IMR-90 (cell line): ENCODE measurements around the gene MTAP. TPM values are rescaled to one million over a fixed set of nuclear protein-coding genes. Genes with fewer than 3 reads are reported as not detected.

Source experiments
- ATAC-seq: fragments of 200-7000 bp; cut with Tn5 transposase; 2 replicates; pipeline ENCODE4 v1.9.1; 2020; ENCODE audit warnings: low read depth, mild to moderate bottlenecking, moderate library complexity
- BruUV-seq: library from RNA; stranded (reverse); fragments of 400-500 nt; replicated peaks from 2 replicates; lab custom pipeline; 2021; lab: Mats Ljungman, UMichigan
- CTCF ChIA-PET: fragments of 300-600 bp; formaldehyde crosslinking; extraction: SDS; loops from one replicate; lab custom pipeline; 2021; ENCODE audit warnings: antibody characterized with exemption; lab: Yijun Ruan, JAX
- POLR2A ChIA-PET: fragments of 300-600 bp; sonication (Branson Sonifier 250); formaldehyde crosslinking; loops from one replicate; lab custom pipeline; 2022; ENCODE audit warnings: antibody characterized with exemption; ENCODE audit not compliant: unreplicated experiment; lab: Charles Lee
- DNase-seq: peaks from one replicate; pipeline ENCODE4 v3.0.0; 2013
- H2AFZ ChIP-seq: replicated peaks from 2 replicates; pipeline ENCODE3; 2013; ENCODE audit warnings: low read length, mild to moderate bottlenecking; ENCODE audit not compliant: poor library complexity
- H2AK5ac ChIP-seq: 2 replicates; pipeline ENCODE4 v1.6.1; 2013; ENCODE audit warnings: low read depth, low read length, inconsistent platforms
- H2AK9ac ChIP-seq: replicated peaks from 2 replicates; pipeline ENCODE3; 2013; ENCODE audit warnings: mild to moderate bottlenecking, low read depth, low read length, moderate library complexity; ENCODE audit not compliant: poor library complexity
- H2BK120ac ChIP-seq: 2 replicates; pipeline ENCODE4 v1.6.1; 2013; ENCODE audit warnings: low read depth, low read length, inconsistent platforms
- H2BK15ac ChIP-seq: 3 replicates; pipeline ENCODE4 v1.6.1; 2013; ENCODE audit warnings: low read depth, low read length, inconsistent platforms
- H2BK20ac ChIP-seq: 2 replicates; pipeline ENCODE4 v1.6.1; 2013; ENCODE audit warnings: low read depth, mild to moderate bottlenecking, inconsistent platforms, low read length, moderate library complexity
- H2BK5ac ChIP-seq: 2 replicates; pipeline ENCODE4 v1.6.1; 2013; ENCODE audit warnings: mild to moderate bottlenecking, low read depth, low read length, inconsistent platforms; ENCODE audit not compliant: poor library complexity, severe bottlenecking
- H3K14ac ChIP-seq: replicated peaks from 2 replicates; pipeline ENCODE4 v1.6.1; 2013; ENCODE audit warnings: low read depth, low read length, inconsistent platforms
- H3K18ac ChIP-seq: 2 replicates; pipeline ENCODE4 v1.6.1; 2013; ENCODE audit warnings: low read depth, low read length, control low read depth
- H3K23ac ChIP-seq: 2 replicates; pipeline ENCODE4 v1.6.1; 2013; ENCODE audit warnings: low read depth, low read length, inconsistent platforms
- H3K27ac ChIP-seq: 2 replicates; pipeline ENCODE4 v1.5.1; 2013; ENCODE audit warnings: mild to moderate bottlenecking, control low read depth, low read length; ENCODE audit not compliant: insufficient read depth
- H3K27me3 ChIP-seq: 2 replicates; pipeline ENCODE4 v1.6.1; 2013; ENCODE audit warnings: low read length; ENCODE audit not compliant: control insufficient read depth, insufficient read depth
- H3K36me3 ChIP-seq: 2 replicates; pipeline ENCODE4 v1.6.1; 2013; ENCODE audit warnings: low read length, mixed read lengths; ENCODE audit not compliant: control insufficient read depth, insufficient read depth
- H3K4ac ChIP-seq: 2 replicates; pipeline ENCODE4 v1.6.1; 2013; ENCODE audit warnings: low read depth, low read length, inconsistent platforms
- H3K4me1 ChIP-seq: 2 replicates; pipeline ENCODE4 v1.6.1; 2013; ENCODE audit warnings: low read length, mixed read lengths; ENCODE audit not compliant: control insufficient read depth, insufficient read depth
- H3K4me2 ChIP-seq: 2 replicates; pipeline ENCODE4 v1.6.1; 2013; ENCODE audit warnings: low read depth, mild to moderate bottlenecking, control low read depth, low read length, moderate library complexity
- H3K4me3 ChIP-seq: 2 replicates; pipeline ENCODE4 v1.5.1; 2013; ENCODE audit warnings: low read depth, mild to moderate bottlenecking, control low read depth, low read length, moderate library complexity; ENCODE audit not compliant: insufficient read depth
- H3K56ac ChIP-seq: 2 replicates; pipeline ENCODE4 v1.6.1; 2013; ENCODE audit warnings: low read length, inconsistent platforms; ENCODE audit not compliant: insufficient read depth; ENCODE audit errors: extremely low read depth
- H3K79me1 ChIP-seq, 2 experiments: 2 replicates each; pipeline ENCODE4 v1.6.1; 2013; ENCODE audit warnings: low read length in 2 of 2, inconsistent platforms in 1 of 2, low read depth in 1 of 2
- H3K9ac ChIP-seq: 2 replicates; pipeline ENCODE4 v1.6.1; 2013; ENCODE audit warnings: low read depth, low read length, control low read depth
- H3K9me1 ChIP-seq: 2 replicates; pipeline ENCODE4 v1.6.1; 2013; ENCODE audit warnings: low read length, inconsistent platforms; ENCODE audit not compliant: insufficient read depth
- H3K9me3 ChIP-seq: 2 replicates; pipeline ENCODE4 v1.6.1; 2013; ENCODE audit warnings: low read length; ENCODE audit not compliant: control insufficient read depth, insufficient read depth
- H4K20me1 ChIP-seq: 2 replicates; pipeline ENCODE4 v1.6.1; 2013; ENCODE audit warnings: low read length, inconsistent platforms; ENCODE audit not compliant: insufficient read depth
- H4K5ac ChIP-seq: 2 replicates; pipeline ENCODE4 v1.6.1; 2013; ENCODE audit warnings: mild to moderate bottlenecking, low read depth, low read length, control low read depth
- H4K8ac ChIP-seq, 2 experiments: 2 replicates each; pipeline ENCODE4 v1.6.1; 2013; ENCODE audit warnings: low read depth in 2 of 2, low read length in 2 of 2, control low read depth in 1 of 2, inconsistent platforms in 1 of 2
- H4K91ac ChIP-seq: 2 replicates; pipeline ENCODE4 v1.6.1; 2013; ENCODE audit warnings: low read depth, low read length, inconsistent platforms; ENCODE audit not compliant: insufficient read depth
- BHLHE40 ChIP-seq: fragments of 150-350 bp; IDR thresholded peaks from 2 replicates; pipeline ENCODE4 v1.6.1; 2016; ENCODE audit warnings: mild to moderate bottlenecking, low read depth, low read length
- MAFK ChIP-seq: IDR thresholded peaks from 2 replicates; pipeline ENCODE4 v1.6.1; 2012; ENCODE audit warnings: low read depth, low read length, improper control_type of control experiment
- RAD21 ChIP-seq: IDR thresholded peaks from 2 replicates; pipeline ENCODE4 v1.6.1; 2012; ENCODE audit warnings: low read length, improper control_type of control experiment
- RFX5 ChIP-seq: IDR thresholded peaks from 2 replicates; pipeline ENCODE4 v1.8.0; 2012; ENCODE audit warnings: low read depth, mild to moderate bottlenecking, low read length, moderate library complexity
- SMC3 ChIP-seq: fragments of 150-350 bp; IDR thresholded peaks from 2 replicates; pipeline ENCODE4 v1.6.1; 2016; ENCODE audit warnings: low read depth, mild to moderate bottlenecking, antibody characterized with exemption, low read length, moderate library complexity
- WGBS, 2 experiments: methylation state at CpG; one replicate each; pipeline versions ENCODE4 v1.1.5 to v1.1.7; 2013; ENCODE audit warnings: missing lambda C conversion rate in 2 of 2; ENCODE audit not compliant: insufficient read length in 1 of 2; ENCODE audit errors: extremely low coverage in 2 of 2; 5-methylcytosine and 5-hydroxymethylcytosine counted together
- dilution Hi-C: fragments of 300-500 bp; cut with HindIII; formaldehyde crosslinking; loops from one replicate; pipeline ENCODE4 v1.14.3; 2018; ENCODE audit warnings: low sequenced_read_pairs; ENCODE audit not compliant: unreplicated experiment
- in situ Hi-C: fragments of 300-500 bp; cut with MboI; formaldehyde crosslinking; loops from 3 replicates; pipeline ENCODE4 v1.14.3; 2019; ENCODE audit warnings: low sequenced_read_pairs, inconsistent platforms, mixed read lengths
- intact Hi-C: fragments of 100-400 bp; cut with micrococcal nuclease; formaldehyde crosslinking; loops from 2 replicates; pipeline ENCODE4 v1.10.0; 2022
- polyA plus RNA-seq, 3 experiments: library from polyadenylated mRNA; depleted of rRNA; stranded (reverse); fragments of >200 nt; gene quantifications; 2 replicates each; pipeline ENCODE4 v1.2.3, GENCODE V29; 2012; ENCODE audit warnings: low replicate concordance in 1 of 3
- total RNA-seq: library from RNA; depleted of rRNA; stranded (reverse); fragments of >200 nt; gene quantifications from 2 replicates; pipeline ENCODE4 v1.2.3, GENCODE V29; 2012
- TF ChIP-seq, protein P1 (sequence below): fragments of 150-350 bp; IDR thresholded peaks from 2 replicates; pipeline ENCODE4 v1.6.1; 2017; ENCODE audit warnings: mild to moderate bottlenecking, antibody characterized with exemption, low read length, low read depth

MTAP gene
- total and polyA plus RNA-seq, 2 of the 4 experiments (the other 2 are of a cell fraction), result 15.7 to 50.9 TPM

DNA sequence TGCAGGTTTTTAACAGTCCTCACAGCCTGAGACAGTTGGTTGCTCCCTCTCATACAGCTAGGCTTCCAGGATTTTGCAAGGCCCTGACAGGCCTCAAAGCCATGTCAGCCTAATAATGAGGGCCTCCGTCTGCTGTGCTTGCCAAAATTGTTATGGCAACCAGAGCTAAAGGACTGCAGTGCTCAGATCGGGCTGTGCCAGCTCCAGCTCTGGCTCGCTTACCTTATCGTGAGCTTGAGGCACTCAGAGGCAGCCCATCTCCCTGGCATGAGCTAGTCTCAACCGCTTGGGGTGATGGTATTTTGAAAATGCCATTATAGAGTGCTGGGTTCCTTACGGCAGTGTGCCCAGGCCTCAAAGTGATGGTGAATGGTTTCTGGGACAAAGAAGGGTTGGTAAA lies 8.4 kb downstream of the MTAP start:
- H3K4ac ChIP-seq, result no peak overlapping the region
- no peaks in the 10 kb centered on the region for H3K27me3 ChIP-seq
- H3K79me1 ChIP-seq, result peaks cover 33 to 59% of the 10 kb centered on the region in 2 experiments; a peak in 3 of 4 replicates
- WGBS, 2 experiments, result no CpG with 5 or more reads among the region's 6 CpGs
- in situ Hi-C loops (loop anchor here (5.0 to 25.0 kb wide), 4 partner anchors 154 to 636 kb away; partner anchors contain the start of gene DMRTA1), dilution Hi-C loops (no loop called here), intact Hi-C loops (loop anchor here (5.0 kb wide), 1 partner anchor 496 kb away; no protein-coding TSS in a partner anchor)
- no TSS peak for BruUV-seq
- H3K9me1 ChIP-seq, result 0 out of 2 replicates have a peak, but pooled peaks cover 6% of the 10 kb centered on the region
- no peak overlapping the region for H3K27ac ChIP-seq
- H3K14ac ChIP-seq, result no peak overlapping the region
- TF ChIP-seq BHLHE40 (no peak), MAFK (no peak), RFX5 (no peak), SMC3 (no peak), RAD21 (no peak)
- TF ChIP-seq, protein P1, sequence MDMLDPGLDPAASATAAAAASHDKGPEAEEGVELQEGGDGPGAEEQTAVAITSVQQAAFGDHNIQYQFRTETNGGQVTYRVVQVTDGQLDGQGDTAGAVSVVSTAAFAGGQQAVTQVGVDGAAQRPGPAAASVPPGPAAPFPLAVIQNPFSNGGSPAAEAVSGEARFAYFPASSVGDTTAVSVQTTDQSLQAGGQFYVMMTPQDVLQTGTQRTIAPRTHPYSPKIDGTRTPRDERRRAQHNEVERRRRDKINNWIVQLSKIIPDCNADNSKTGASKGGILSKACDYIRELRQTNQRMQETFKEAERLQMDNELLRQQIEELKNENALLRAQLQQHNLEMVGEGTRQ, result no peak
- no peak overlapping the region for H3K4me3 ChIP-seq
- no peak overlapping the region for H2BK5ac ChIP-seq
- no peak overlapping the region for H2BK20ac ChIP-seq
- H3K9ac ChIP-seq, result no peak overlapping the region
- 0 out of 2 replicates have a peak, but pooled peaks cover 2% of the 10 kb centered on the region for H3K4me1 ChIP-seq
- no peak overlapping the region for H2AFZ ChIP-seq
- H3K56ac ChIP-seq, result no peak overlapping the region
- no peak overlapping the region for H4K91ac ChIP-seq
- ATAC-seq, result no peak
- DNase-seq, result no peak
- no peak overlapping the region for H2BK120ac ChIP-seq
- no peak overlapping the region for H2AK5ac ChIP-seq
- H3K18ac ChIP-seq, result no peak overlapping the region
- H4K8ac ChIP-seq, result no peak overlapping the region
- H4K5ac ChIP-seq, result no peak overlapping the region
- no peak overlapping the region for H2BK15ac ChIP-seq
- H4K20me1 ChIP-seq, result peaks cover 29% of the 10 kb centered on the region
- H2AK9ac ChIP-seq, result no peak overlapping the region
- H3K36me3 ChIP-seq, result peaks cover 10% of the 10 kb centered on the region
- H3K9me3 ChIP-seq, result no peaks in the 10 kb centered on the region
- H3K23ac ChIP-seq, result no peak overlapping the region
- CTCF ChIA-PET, result no interaction called here
- POLR2A ChIA-PET, result no interaction called here
- no peak overlapping the region for H3K4me2 ChIP-seq
